ENCODE measurements around the gene GRB10. TPM values are rescaled to one million over a fixed set of nuclear protein-coding genes. Genes with fewer than 3 reads are reported as not detected.

Gene GRB10
- total and polyA plus RNA-seq, 11 donors: 14.7 to 38.2 (median 28.0) TPM

- no peak overlapping the region for H3K4me3 ChIP-seq
- peaks cover 21 to 76% (median 62%) of the 10 kb centered on the region in 12 donors for H3K4me1 ChIP-seq
- H3K27me3 ChIP-seq: no peaks in the 10 kb centered on the region
- ATAC-seq (peak; percentile 72 to 84 (median 78)), DNase-seq (peak in 4 of 5 donors; percentile 66 to 79 (median 76))
- WGBS, 4 donors: 23 to 57% (median 43%) methylated on average over 8 to 10 of the region's 10 CpGs
- peaks cover 0 to 16% (median 0%) of the 10 kb centered on the region in 9 donors for H3K36me3 ChIP-seq
- intact Hi-C loops (cut with DNase I): no loop called here
- H3K9me3 ChIP-seq: no peaks in the 10 kb centered on the region
- TF ChIP-seq, protein P1, sequence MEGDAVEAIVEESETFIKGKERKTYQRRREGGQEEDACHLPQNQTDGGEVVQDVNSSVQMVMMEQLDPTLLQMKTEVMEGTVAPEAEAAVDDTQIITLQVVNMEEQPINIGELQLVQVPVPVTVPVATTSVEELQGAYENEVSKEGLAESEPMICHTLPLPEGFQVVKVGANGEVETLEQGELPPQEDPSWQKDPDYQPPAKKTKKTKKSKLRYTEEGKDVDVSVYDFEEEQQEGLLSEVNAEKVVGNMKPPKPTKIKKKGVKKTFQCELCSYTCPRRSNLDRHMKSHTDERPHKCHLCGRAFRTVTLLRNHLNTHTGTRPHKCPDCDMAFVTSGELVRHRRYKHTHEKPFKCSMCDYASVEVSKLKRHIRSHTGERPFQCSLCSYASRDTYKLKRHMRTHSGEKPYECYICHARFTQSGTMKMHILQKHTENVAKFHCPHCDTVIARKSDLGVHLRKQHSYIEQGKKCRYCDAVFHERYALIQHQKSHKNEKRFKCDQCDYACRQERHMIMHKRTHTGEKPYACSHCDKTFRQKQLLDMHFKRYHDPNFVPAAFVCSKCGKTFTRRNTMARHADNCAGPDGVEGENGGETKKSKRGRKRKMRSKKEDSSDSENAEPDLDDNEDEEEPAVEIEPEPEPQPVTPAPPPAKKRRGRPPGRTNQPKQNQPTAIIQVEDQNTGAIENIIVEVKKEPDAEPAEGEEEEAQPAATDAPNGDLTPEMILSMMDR (IDR thresholded peaks at IDR 0.05): no peak
- peak in 1 of 2 donors; percentile 17 for TF ChIP-seq POLR2A (IDR thresholded peaks at IDR 0.05)
- peak overlapping the region; percentile 19 to 87 (median 77) for H3K27ac ChIP-seq
Measured at GRCh38 chr7:50653981-50654425, 128.7 kb downstream of the GRB10 start.

- Histone ChIP-seq H3K36me3 (peaks cover 0 to 17% (median 0%) of the 10 kb centered on the region in 9 donors), H3K4me3 (peak overlapping the region in 3 of 12 donors; percentile 6 to 12 (median 7)), H3K27ac (peak overlapping the region; percentile 19 to 87 (median 77)), H3K9me3 (no peaks in the 10 kb centered on the region), H3K27me3 (no peaks in the 10 kb centered on the region), H3K4me1 (peaks cover 21 to 77% (median 55%) of the 10 kb centered on the region in 12 donors)
- DNase-seq: peak in 2 of 5 donors; percentile 67 to 73
- TF ChIP-seq, protein P1 (IDR thresholded peaks at IDR 0.05): no peak
- no peak for TF ChIP-seq POLR2A (IDR thresholded peaks at IDR 0.05)
- intact Hi-C loops (cut with DNase I): no loop called here
- WGBS, 4 donors: 44 to 52% (median 45%) methylated on average over 16 of the region's 16 CpGs
- peak; percentile 63 to 87 (median 70) for ATAC-seq
Measured at GRCh38 chr7:50653126-50653864, 129.4 kb downstream of the GRB10 start.

GRCh38 chr7:50652400-50653125, 130.1 kb downstream of the GRB10 start:
- Histone ChIP-seq H3K27me3 (no peaks in the 10 kb centered on the region), H3K27ac (peak overlapping the region; percentile 19 to 87 (median 77)), H3K9me3 (no peaks in the 10 kb centered on the region), H3K36me3 (peaks cover 0 to 17% (median 0%) of the 10 kb centered on the region in 9 donors), H3K4me1 (peaks cover 21 to 71% (median 48%) of the 10 kb centered on the region in 12 donors), H3K4me3 (no peak overlapping the region)
- ATAC-seq (no peak), DNase-seq (no peak)
- intact Hi-C loops (cut with DNase I): no loop called here
- no peak for TF ChIP-seq POLR2A (IDR thresholded peaks at IDR 0.05)
- TF ChIP-seq, protein P1 (IDR thresholded peaks at IDR 0.05): no peak
- WGBS, 4 donors: 93 to 97% (median 96%) methylated on average over 9 of the region's 9 CpGs
